HepG2 (cell line): ENCODE data around the gene ZBTB46. TPM values are rescaled to one million over a fixed set of nuclear protein-coding genes. Genes with fewer than 3 reads are reported as not detected.

Source experiments
- ARHGAP35 ChIP-seq: sonication (generic); formaldehyde crosslinking; IDR thresholded peaks from 2 replicates; pipeline ENCODE4 v1.9.0; 2022; ENCODE audit warnings: mild to moderate bottlenecking, inconsistent platforms, moderate library complexity, missing genetic modification reagents, borderline replicate concordance
- BORCS8-MEF2B ChIP-seq: sonication (generic); formaldehyde crosslinking; IDR thresholded peaks from 2 replicates; pipeline ENCODE4 v1.8.0; 2022; ENCODE audit warnings: mild to moderate bottlenecking, missing genetic modification reagents
- CC2D1A ChIP-seq: sonication (generic); formaldehyde crosslinking; IDR thresholded peaks from 2 replicates; pipeline ENCODE4 v1.8.1; 2023; ENCODE audit warnings: mild to moderate bottlenecking, missing genetic modification reagents
- EHMT2 ChIP-seq: fragments of 200-600 bp; sonication (generic); IDR thresholded peaks from 2 replicates; pipeline ENCODE4 v1.7.0; 2017; ENCODE audit warnings: antibody characterized with exemption, low read depth, low read length, borderline replicate concordance
- HNF4A ChIP-seq: sonication (generic); formaldehyde crosslinking; IDR thresholded peaks from 2 replicates; pipeline ENCODE4 v1.4.0; 2020; ENCODE audit warnings: missing genetic modification reagents
- TBX2 ChIP-seq: sonication (generic); formaldehyde crosslinking; IDR thresholded peaks from 2 replicates; pipeline ENCODE4 v1.5.0; 2020; ENCODE audit warnings: missing genetic modification reagents, mild to moderate bottlenecking, borderline replicate concordance
- ZFP41 ChIP-seq: sonication (generic); formaldehyde crosslinking; IDR thresholded peaks from 2 replicates; pipeline ENCODE4 v1.4.0; 2020; ENCODE audit warnings: mild to moderate bottlenecking, missing genetic modification reagents, borderline replicate concordance
- ZFP90 ChIP-seq: sonication (generic); formaldehyde crosslinking; IDR thresholded peaks from 2 replicates; pipeline ENCODE4 v1.8.0; 2022; ENCODE audit warnings: missing genetic modification reagents, mild to moderate bottlenecking, inconsistent platforms, borderline replicate concordance
- ZFX ChIP-seq: sonication (generic); formaldehyde crosslinking; IDR thresholded peaks from 2 replicates; pipeline ENCODE4 v1.4.0; 2020; ENCODE audit warnings: mild to moderate bottlenecking, low read depth, missing genetic modification reagents, moderate library complexity
- ZNF121 ChIP-seq: sonication (generic); formaldehyde crosslinking; IDR thresholded peaks from 2 replicates; pipeline ENCODE4 v1.5.0; 2020; ENCODE audit warnings: mild to moderate bottlenecking, missing genetic modification reagents
- ZNF136 ChIP-seq: sonication (generic); formaldehyde crosslinking; IDR thresholded peaks from 2 replicates; pipeline ENCODE4 v1.8.1; 2022; ENCODE audit warnings: low read depth, mild to moderate bottlenecking, moderate library complexity, missing genetic modification reagents
- ZNF225 ChIP-seq: sonication (generic); formaldehyde crosslinking; IDR thresholded peaks from 2 replicates; pipeline ENCODE4 v1.4.0; 2020; ENCODE audit warnings: mild to moderate bottlenecking, missing genetic modification reagents
- ZNF317 ChIP-seq: sonication (generic); formaldehyde crosslinking; IDR thresholded peaks from 2 replicates; pipeline ENCODE4 v1.5.0; 2020; ENCODE audit warnings: mild to moderate bottlenecking, missing genetic modification reagents
- ZNF383 ChIP-seq: sonication (generic); formaldehyde crosslinking; IDR thresholded peaks from 2 replicates; pipeline ENCODE4 v1.4.0; 2020; ENCODE audit warnings: missing genetic modification reagents, mild to moderate bottlenecking, borderline replicate concordance
- ZNF468 ChIP-seq: sonication (generic); formaldehyde crosslinking; IDR thresholded peaks from 2 replicates; pipeline ENCODE4 v1.8.0; 2022; ENCODE audit warnings: mild to moderate bottlenecking, moderate library complexity, missing genetic modification reagents
- ZNF564 ChIP-seq: sonication (generic); formaldehyde crosslinking; IDR thresholded peaks from 2 replicates; pipeline ENCODE4 v1.8.1; 2023; ENCODE audit warnings: mild to moderate bottlenecking, missing genetic modification reagents
- ZNF614 ChIP-seq: IDR thresholded peaks from 2 replicates; pipeline ENCODE4 v1.6.1; 2018; ENCODE audit warnings: missing biosample characterization, missing genetic modification reagents, inconsistent platforms, borderline replicate concordance
- ZNF619 ChIP-seq: sonication (generic); formaldehyde crosslinking; IDR thresholded peaks from 2 replicates; pipeline ENCODE4 v1.4.0; 2020; ENCODE audit warnings: mild to moderate bottlenecking, missing genetic modification reagents
- ZNF746 ChIP-seq: sonication (generic); formaldehyde crosslinking; IDR thresholded peaks from 2 replicates; pipeline ENCODE4 v1.8.0; 2022; ENCODE audit warnings: mild to moderate bottlenecking, missing genetic modification reagents
- ZNF761 ChIP-seq: sonication (generic); formaldehyde crosslinking; conservative IDR thresholded peaks from 2 replicates; pipeline ENCODE4 v1.4.0; 2020; ENCODE audit warnings: mild to moderate bottlenecking, missing genetic modification reagents
- polyA plus RNA-seq, 8 experiments: library from polyadenylated mRNA; depleted of rRNA in 3 of 8; stranded (reverse) in 7 of 8; unstranded in 1 of 8; fragments of >200 nt; fragmentation: Illumina TruSeq in 4 of 8; extraction: Trizol in 4 of 8; gene quantifications; 2 replicates each; pipeline versions ENCODE4 v1.2.1 to v1.2.3, GENCODE V29; 2011 to 2016; ENCODE audit warnings: low read depth in 4 of 8, missing spikeins in 1 of 8, mixed read lengths in 1 of 8; ENCODE audit not compliant: insufficient read depth in 1 of 8
- total RNA-seq, 5 experiments: library from RNA; depleted of rRNA; stranded (reverse); fragments of >200 nt; fragmentation: Illumina TruSeq; extraction: Trizol; gene quantifications; 2 replicates each; pipeline ENCODE4 v1.2.3, GENCODE V29; 2016; ENCODE audit warnings: low read depth in 1 of 5
- TF ChIP-seq, protein P1 (sequence below): sonication (generic); formaldehyde crosslinking; IDR thresholded peaks from 2 replicates; pipeline ENCODE4 v1.4.0; 2020; ENCODE audit warnings: missing genetic modification reagents
- TF ChIP-seq, protein P2 (sequence below): sonication (generic); formaldehyde crosslinking; IDR thresholded peaks from 2 replicates; pipeline ENCODE4 v1.8.1; 2023; ENCODE audit warnings: missing genetic modification reagents, inconsistent platforms, borderline replicate concordance
- TF ChIP-seq, protein P3 (sequence below): sonication (generic); formaldehyde crosslinking; IDR thresholded peaks from 2 replicates; pipeline ENCODE4 v1.4.0; 2020; ENCODE audit warnings: mild to moderate bottlenecking, low read depth, missing genetic modification reagents
- TF ChIP-seq, protein P4 (sequence below): fragments of 450-650 bp; IDR thresholded peaks from 2 replicates; pipeline ENCODE4 v1.6.1; 2016

The ZBTB46 gene
- total and polyA plus RNA-seq, 2 of the 13 experiments (the other 11 are each of a cell fraction or from before 2014, with no cell fraction given), result 1.6 to 13.5 TPM

DNA sequence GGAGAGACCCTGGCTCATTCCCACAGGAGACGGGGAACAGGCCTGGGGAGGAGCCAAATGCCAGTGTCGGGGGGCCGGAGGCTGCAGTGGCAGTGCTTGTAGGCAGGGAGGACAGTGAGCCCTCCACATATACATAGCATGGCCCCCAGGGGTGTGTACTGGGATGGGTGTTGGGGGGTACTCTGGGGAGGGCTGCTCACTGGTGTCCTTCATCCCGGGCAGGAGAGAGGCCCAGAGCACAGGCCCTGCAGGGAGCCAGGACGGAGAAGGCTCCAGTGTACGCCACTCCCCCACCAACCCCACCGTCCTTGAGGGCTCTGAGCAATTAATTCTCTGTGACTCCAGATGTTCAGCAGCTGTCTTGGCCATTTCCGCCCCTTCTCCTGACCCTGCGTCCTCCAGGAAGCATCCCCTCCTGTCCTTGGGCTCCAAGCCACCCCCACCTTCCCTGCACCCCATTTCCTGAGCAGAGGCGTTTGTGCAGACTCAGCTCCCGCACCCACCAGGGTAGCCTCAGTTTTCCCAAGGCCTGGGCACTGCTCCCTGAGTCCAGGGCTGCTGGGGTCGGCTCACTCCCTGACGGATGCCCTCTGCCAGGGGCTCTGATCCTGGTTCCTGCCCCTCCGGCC is 26.8 kb upstream of the ZBTB46 start (continued):
- TF ChIP-seq ZNF761 (CRISPR knock-in tag), result no peak
- TF ChIP-seq HNF4A (CRISPR knock-in tag), result no peak
- TF ChIP-seq ZNF225 (CRISPR knock-in tag), result no peak
- TF ChIP-seq ZNF619 (CRISPR knock-in tag), result no peak
- no peak for TF ChIP-seq ZFP90 (CRISPR knock-in tag)
- TF ChIP-seq EHMT2, result no peak
- TF ChIP-seq ZNF746 (CRISPR knock-in tag), result no peak
- TF ChIP-seq, protein P1, sequence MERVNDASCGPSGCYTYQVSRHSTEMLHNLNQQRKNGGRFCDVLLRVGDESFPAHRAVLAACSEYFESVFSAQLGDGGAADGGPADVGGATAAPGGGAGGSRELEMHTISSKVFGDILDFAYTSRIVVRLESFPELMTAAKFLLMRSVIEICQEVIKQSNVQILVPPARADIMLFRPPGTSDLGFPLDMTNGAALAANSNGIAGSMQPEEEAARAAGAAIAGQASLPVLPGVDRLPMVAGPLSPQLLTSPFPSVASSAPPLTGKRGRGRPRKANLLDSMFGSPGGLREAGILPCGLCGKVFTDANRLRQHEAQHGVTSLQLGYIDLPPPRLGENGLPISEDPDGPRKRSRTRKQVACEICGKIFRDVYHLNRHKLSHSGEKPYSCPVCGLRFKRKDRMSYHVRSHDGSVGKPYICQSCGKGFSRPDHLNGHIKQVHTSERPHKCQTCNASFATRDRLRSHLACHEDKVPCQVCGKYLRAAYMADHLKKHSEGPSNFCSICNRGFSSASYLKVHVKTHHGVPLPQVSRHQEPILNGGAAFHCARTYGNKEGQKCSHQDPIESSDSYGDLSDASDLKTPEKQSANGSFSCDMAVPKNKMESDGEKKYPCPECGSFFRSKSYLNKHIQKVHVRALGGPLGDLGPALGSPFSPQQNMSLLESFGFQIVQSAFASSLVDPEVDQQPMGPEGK (CRISPR knock-in tag), result peak; percentile 63
- TF ChIP-seq ZNF468 (CRISPR knock-in tag), result no peak
- TF ChIP-seq, protein P2, sequence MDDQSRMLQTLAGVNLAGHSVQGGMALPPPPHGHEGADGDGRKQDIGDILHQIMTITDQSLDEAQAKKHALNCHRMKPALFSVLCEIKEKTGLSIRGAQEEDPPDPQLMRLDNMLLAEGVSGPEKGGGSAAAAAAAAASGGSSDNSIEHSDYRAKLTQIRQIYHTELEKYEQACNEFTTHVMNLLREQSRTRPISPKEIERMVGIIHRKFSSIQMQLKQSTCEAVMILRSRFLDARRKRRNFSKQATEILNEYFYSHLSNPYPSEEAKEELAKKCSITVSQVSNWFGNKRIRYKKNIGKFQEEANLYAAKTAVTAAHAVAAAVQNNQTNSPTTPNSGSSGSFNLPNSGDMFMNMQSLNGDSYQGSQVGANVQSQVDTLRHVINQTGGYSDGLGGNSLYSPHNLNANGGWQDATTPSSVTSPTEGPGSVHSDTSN (CRISPR knock-in tag), result no peak
- no peak for TF ChIP-seq ARHGAP35 (CRISPR knock-in tag)
- peak; percentile 14; the same call in 1 of the 2 replicates for TF ChIP-seq ZFX (CRISPR knock-in tag)
- TF ChIP-seq TBX2 (CRISPR knock-in tag), result no peak
- TF ChIP-seq ZNF383 (CRISPR knock-in tag), result no peak
- no peak for TF ChIP-seq CC2D1A (CRISPR knock-in tag)
- TF ChIP-seq BORCS8-MEF2B (CRISPR knock-in tag), result 0 out of 2 replicates have a peak, but pooled peaks have one; percentile 13
- no peak for TF ChIP-seq ZNF136
- no peak for TF ChIP-seq ZNF564
- TF ChIP-seq ZNF121 (CRISPR knock-in tag), result no peak
- TF ChIP-seq ZFP41 (CRISPR knock-in tag), result no peak
- TF ChIP-seq ZNF614 (CRISPR knock-in tag), result no peak
- TF ChIP-seq ZNF317 (CRISPR knock-in tag), result no peak
- TF ChIP-seq, protein P3, sequence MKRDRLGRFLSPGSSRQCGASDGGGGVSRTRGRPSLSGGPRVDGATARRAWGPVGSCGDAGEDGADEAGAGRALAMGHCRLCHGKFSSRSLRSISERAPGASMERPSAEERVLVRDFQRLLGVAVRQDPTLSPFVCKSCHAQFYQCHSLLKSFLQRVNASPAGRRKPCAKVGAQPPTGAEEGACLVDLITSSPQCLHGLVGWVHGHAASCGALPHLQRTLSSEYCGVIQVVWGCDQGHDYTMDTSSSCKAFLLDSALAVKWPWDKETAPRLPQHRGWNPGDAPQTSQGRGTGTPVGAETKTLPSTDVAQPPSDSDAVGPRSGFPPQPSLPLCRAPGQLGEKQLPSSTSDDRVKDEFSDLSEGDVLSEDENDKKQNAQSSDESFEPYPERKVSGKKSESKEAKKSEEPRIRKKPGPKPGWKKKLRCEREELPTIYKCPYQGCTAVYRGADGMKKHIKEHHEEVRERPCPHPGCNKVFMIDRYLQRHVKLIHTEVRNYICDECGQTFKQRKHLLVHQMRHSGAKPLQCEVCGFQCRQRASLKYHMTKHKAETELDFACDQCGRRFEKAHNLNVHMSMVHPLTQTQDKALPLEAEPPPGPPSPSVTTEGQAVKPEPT (CRISPR knock-in tag), result peak; percentile 47; the same call in 1 of the 2 replicates
- TF ChIP-seq, protein P4, sequence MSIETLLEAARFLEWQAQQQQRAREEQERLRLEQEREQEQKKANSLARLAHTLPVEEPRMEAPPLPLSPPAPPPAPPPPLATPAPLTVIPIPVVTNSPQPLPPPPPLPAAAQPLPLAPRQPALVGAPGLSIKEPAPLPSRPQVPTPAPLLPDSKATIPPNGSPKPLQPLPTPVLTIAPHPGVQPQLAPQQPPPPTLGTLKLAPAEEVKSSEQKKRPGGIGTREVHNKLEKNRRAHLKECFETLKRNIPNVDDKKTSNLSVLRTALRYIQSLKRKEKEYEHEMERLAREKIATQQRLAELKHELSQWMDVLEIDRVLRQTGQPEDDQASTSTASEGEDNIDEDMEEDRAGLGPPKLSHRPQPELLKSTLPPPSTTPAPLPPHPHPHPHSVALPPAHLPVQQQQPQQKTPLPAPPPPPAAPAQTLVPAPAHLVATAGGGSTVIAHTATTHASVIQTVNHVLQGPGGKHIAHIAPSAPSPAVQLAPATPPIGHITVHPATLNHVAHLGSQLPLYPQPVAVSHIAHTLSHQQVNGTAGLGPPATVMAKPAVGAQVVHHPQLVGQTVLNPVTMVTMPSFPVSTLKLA, result no peak
